Measurements from ENCODE around the gene COQ2.

- TF ChIP-seq CTCF (IDR thresholded peaks at IDR 0.05) (no peak), POLR2A (IDR thresholded peaks at IDR 0.05) (no peak)
Observed at GRCh38 chr4:83308672-83309071, 24.1 kb upstream of the COQ2 start.
